Activated CD8-positive, alpha-beta memory T cell treated with anti-CD3 and anti-CD28 coated beads, Interleukin-2, amount 50 U/mL, for 24 hours (primary cell): ENCODE data around the gene OBSCN.

Source experiments
- DNase-seq: peaks from one replicate; pipeline ENCODE4 v3.0.0-alpha.2; 2020; ENCODE audit errors: extremely low read depth

OBSCN gene

GRCh38 chr1:228308628-228309325 is 100.9 kb downstream of the OBSCN start:
- DNase-seq, result no peak

GRCh38 chr1:228309326-228310067 is 101.7 kb downstream of the OBSCN start:
- DNase-seq, result no peak

GRCh38 chr1:228310162-228310792 is 102.4 kb downstream of the OBSCN start:
- DNase-seq, result no peak

GRCh38 chr1:228311091-228311490 is 103.2 kb downstream of the OBSCN start:
- no peak for DNase-seq

GRCh38 chr1:228312136-228312764 is 104.4 kb downstream of the OBSCN start:
- DNase-seq, result no peak

GRCh38 chr1:228313536-228314277 is 105.9 kb downstream of the OBSCN start:
- DNase-seq, result no peak

GRCh38 chr1:228314315-228314657 is 106.4 kb downstream of the OBSCN start:
- no peak for DNase-seq

- no peak for DNase-seq
Observed at GRCh38 chr1:228314658-228315483, 107.0 kb downstream of the OBSCN start.

GRCh38 chr1:228315484-228315944 is 107.7 kb downstream of the OBSCN start:
- no peak for DNase-seq

GRCh38 chr1:228315945-228316588 is 108.2 kb downstream of the OBSCN start:
- DNase-seq, result no peak

- DNase-seq, result no peak
Observed at GRCh38 chr1:228316589-228317387, 108.9 kb downstream of the OBSCN start.

- DNase-seq, result no peak
Observed at GRCh38 chr1:228317411-228317828, 109.6 kb downstream of the OBSCN start.

- DNase-seq, result no peak
Observed at GRCh38 chr1:228317891-228318810, 110.3 kb downstream of the OBSCN start.

GRCh38 chr1:228318823-228319241 is 111.0 kb downstream of the OBSCN start:
- DNase-seq, result no peak

GRCh38 chr1:228319352-228320088 is 111.7 kb downstream of the OBSCN start:
- DNase-seq, result no peak

- DNase-seq, result no peak
Observed at GRCh38 chr1:228320394-228320793, 112.5 kb downstream of the OBSCN start.

GRCh38 chr1:228321435-228321834 is 113.6 kb downstream of the OBSCN start:
- DNase-seq, result no peak

- no peak for DNase-seq
Observed at GRCh38 chr1:228321895-228322294, 114.1 kb downstream of the OBSCN start.
